Prostate gland (tissue), 2 donors: Measurements from ENCODE around the gene PDCD4. TPM values are rescaled to one million over a fixed set of nuclear protein-coding genes. Genes with fewer than 3 reads are reported as not detected.

Source experiments
- DNase-seq: peaks from one replicate; pipeline ENCODE4 v3.0.0-alpha.2; 2019; ENCODE audit warnings: low spot score
- H3K27ac ChIP-seq, 2 donors: fragments of 200-600 bp; sonication (generic); 2 replicates each; pipeline ENCODE4 v1.5.1; 2017 to 2019
- H3K27me3 ChIP-seq: fragments of 200-600 bp; sonication (generic); replicated peaks from 2 replicates; pipeline ENCODE4 v1.5.1; 2019; ENCODE audit not compliant: insufficient read depth
- H3K36me3 ChIP-seq, 2 donors: fragments of 200-600 bp; sonication (generic); 1 replicate in 1 of 2; 2 replicates in 1 of 2; pipeline versions ENCODE4 v1.5.1 to v1.8.1; 2017 to 2019
- H3K4me1 ChIP-seq: fragments of 200-600 bp; sonication (generic); replicated peaks from 2 replicates; pipeline ENCODE4 v1.5.1; 2019
- H3K4me3 ChIP-seq, 2 donors: fragments of 200-600 bp; sonication (generic); 2 replicates each; pipeline ENCODE4 v1.5.1; 2017 to 2019
- H3K9me3 ChIP-seq: fragments of 200-600 bp; sonication (generic); 2 replicates; pipeline ENCODE4 v1.5.1; 2017
- CTCF ChIP-seq, 4 experiments: fragments of 200-600 bp in 2 of 4; fragments of 450-650 bp in 2 of 4; sonication (generic) in 2 of 4; IDR thresholded peaks; 1 replicate in 3 of 4; 2 replicates in 1 of 4; pipeline ENCODE4 v1.5.1; 2016 to 2019; ENCODE audit warnings: antibody characterized with exemption in 4 of 4, mild to moderate bottlenecking in 2 of 4, moderate library complexity in 2 of 4
- POLR2A ChIP-seq: fragments of 450-650 bp; IDR thresholded peaks from one replicate; pipeline ENCODE4 v1.6.1; 2016; ENCODE audit warnings: antibody characterized with exemption, mild to moderate bottlenecking
- POLR2AphosphoS5 ChIP-seq: sonication (generic); formaldehyde crosslinking; IDR thresholded peaks from one replicate; pipeline ENCODE4 v1.6.1; 2017; ENCODE audit warnings: antibody characterized with exemption
- WGBS: methylation state at CpG from one replicate; pipeline ENCODE4 v1.1.5; 2018; 5-methylcytosine and 5-hydroxymethylcytosine counted together
- intact Hi-C: fragments of 100-400 bp; cut with DNase I; formaldehyde crosslinking; loops from one replicate; pipeline ENCODE4 v1.14.2; 2022
- total RNA-seq, 2 donors: library from RNA; depleted of rRNA; stranded (reverse); fragments of >200 nt; gene quantifications; one replicate each; pipeline ENCODE4 v1.1.0, GENCODE V29; 2016

Gene PDCD4
- 100 to 1,000 TPM; 104 to 120 TPM for total RNA-seq

GRCh38 chr10:110871298-110872084, at the start of gene PDCD4:
PDCD4 (plus strand) TSS chr10:110871928; CDS start chr10:110876028, 4,100 bp downstream.
- Histone ChIP-seq H3K4me3 (peak within 1 kb of the TSS; percentile 93 to 99), H3K36me3 (no peaks in the 10 kb centered on the region), H3K27ac (peak within 1 kb of the TSS; percentile 99 to 100), H3K9me3 (no peaks in the 10 kb centered on the region), H3K4me1 (peaks cover 13% of the 10 kb centered on the region), H3K27me3 (no peaks in the 10 kb centered on the region)
- intact Hi-C loops, result loop anchor here (5.0 kb wide), 3 partner anchors 34 to 69 kb away; no protein-coding TSS in a partner anchor
- TF ChIP-seq POLR2A (peak; percentile 96), POLR2AphosphoS5 (peak; percentile 98), CTCF (IDR thresholded peaks at IDR 0.05) (no peak)
- peak; percentile 99 for DNase-seq
- under 1% methylated on average over 47 of the region's 47 CpGs for WGBS

DNA sequence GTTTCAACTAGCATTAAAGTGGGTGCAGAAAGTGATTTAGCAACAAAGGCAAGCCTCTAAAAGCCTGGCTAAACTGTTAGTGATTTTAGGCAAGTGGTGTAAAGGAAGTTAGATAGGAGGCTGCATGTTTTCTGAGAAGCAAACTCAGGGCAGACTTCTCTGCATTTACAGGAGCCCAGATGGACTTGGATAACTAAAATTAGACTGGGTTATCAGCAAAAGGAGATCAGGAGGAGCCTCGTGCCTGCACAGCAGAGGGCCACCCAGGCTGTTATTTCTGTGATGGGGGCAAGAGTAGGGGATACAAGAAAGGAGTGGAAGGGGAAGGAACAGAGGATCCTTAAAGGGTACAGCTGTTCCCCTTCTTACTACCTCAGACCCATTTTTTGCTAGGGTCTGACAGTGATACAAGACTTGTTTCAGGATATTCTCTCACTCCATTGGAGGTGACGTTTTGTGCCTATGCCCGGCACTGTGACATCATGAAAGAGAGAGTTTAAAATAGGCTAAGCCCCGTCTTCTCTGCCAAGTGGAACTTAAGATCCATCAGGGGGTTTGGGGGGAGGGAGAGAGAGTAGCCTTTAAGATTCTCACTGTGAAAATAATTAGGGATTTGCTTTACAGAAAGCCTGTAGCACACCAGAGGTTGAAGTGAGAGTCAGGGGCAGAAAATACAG, 49.6 kb upstream of the PDCD4 start:
- Histone ChIP-seq H3K4me3 (no peak overlapping the region), H3K9me3 (no peaks in the 10 kb centered on the region), H3K27ac (peak overlapping the region; percentile 85 to 86), H3K27me3 (no peaks in the 10 kb centered on the region), H3K36me3 (no peaks in the 10 kb centered on the region), H3K4me1 (peaks cover 46% of the 10 kb centered on the region)
- intact Hi-C loops, result loop anchor here (5.0 kb wide), 1 partner anchor 50 kb away; the partner anchor contains the start of gene PDCD4
- DNase-seq, result no peak
- WGBS, result 15% methylated on average over 4 of the region's 4 CpGs
- no peak for TF ChIP-seq POLR2AphosphoS5
- no peak for TF ChIP-seq CTCF (IDR thresholded peaks at IDR 0.05)
- TF ChIP-seq POLR2A, result no peak

GRCh38 chr10:110822712-110823311, 48.9 kb upstream of the PDCD4 start:
- Histone ChIP-seq H3K27ac (peak overlapping the region; percentile 85 to 86), H3K4me3 (no peak overlapping the region), H3K4me1 (peaks cover 46% of the 10 kb centered on the region), H3K27me3 (no peaks in the 10 kb centered on the region), H3K9me3 (no peaks in the 10 kb centered on the region), H3K36me3 (no peaks in the 10 kb centered on the region)
- WGBS, result 35% methylated on average over 8 of the region's 8 CpGs
- intact Hi-C loops, result loop anchor here (5.0 kb wide), 1 partner anchor 49 kb away; the partner anchor contains the start of gene PDCD4
- no peak for TF ChIP-seq CTCF (IDR thresholded peaks at IDR 0.05)
- peak; percentile 36 for DNase-seq

- TF ChIP-seq CTCF (IDR thresholded peaks at IDR 0.05), result no peak
- peak; percentile 60 for TF ChIP-seq POLR2AphosphoS5
- TF ChIP-seq POLR2A, result no peak
- no peaks in the 10 kb centered on the region for H3K36me3 ChIP-seq
- 24% methylated on average over 1 of the region's 1 CpG for WGBS
- no peaks in the 10 kb centered on the region for H3K9me3 ChIP-seq
- no peaks in the 10 kb centered on the region for H3K27me3 ChIP-seq
- intact Hi-C loops, result loop anchor here (5.0 kb wide), 1 partner anchor 48 kb away; the partner anchor contains the start of gene PDCD4
- H3K4me3 ChIP-seq, result no peak overlapping the region
- peak; percentile 55 for DNase-seq
- peak overlapping the region; percentile 85 to 86 for H3K27ac ChIP-seq
- peaks cover 41% of the 10 kb centered on the region for H3K4me1 ChIP-seq
These were observed 47.6 kb upstream of the PDCD4 start for GRCh38 chr10:110824152-110824441.
